Natural killer cell (primary cell): ENCODE measurements around the gene ZNF76. TPM values are rescaled to one million over a fixed set of nuclear protein-coding genes. Genes with fewer than 3 reads are reported as not detected.
A peak's percentile ranks its signal among the peaks of the same experiment; 100 is the strongest.

Experiments used
- ATAC-seq, 3 donors: fragments of 150-1000 bp in 2 of 3; fragments of 200-7000 bp in 1 of 3; cut with Tn5 transposase; 1 replicate in 1 of 3; 2 replicates in 2 of 3; pipeline ENCODE4 v1.10.0; 2021; ENCODE audit warnings: mild to moderate bottlenecking in 2 of 3, moderate library complexity in 2 of 3
- DNase-seq, 2 donors: peaks; one replicate each; pipeline versions ENCODE4 v3.0.0 to v3.0.0-alpha.2; 2013 to 2021; ENCODE audit warnings: mixed read lengths in 1 of 2
- H3K27ac ChIP-seq: one replicate; pipeline ENCODE4 v1.5.1; 2013; ENCODE audit warnings: mild to moderate bottlenecking, low read length
- H3K27me3 ChIP-seq: one replicate; pipeline ENCODE4 v1.6.1; 2013; ENCODE audit warnings: low read length; ENCODE audit not compliant: control insufficient read depth, insufficient read depth
- H3K36me3 ChIP-seq: one replicate; pipeline ENCODE4 v1.6.1; 2013; ENCODE audit warnings: low read length; ENCODE audit not compliant: control insufficient read depth, insufficient read depth
- H3K4me1 ChIP-seq: one replicate; pipeline ENCODE4 v1.6.1; 2013; ENCODE audit warnings: low read length; ENCODE audit not compliant: control insufficient read depth, insufficient read depth
- H3K4me3 ChIP-seq: one replicate; pipeline ENCODE4 v1.5.1; 2013; ENCODE audit warnings: low read length
- H3K9me3 ChIP-seq: one replicate; pipeline ENCODE4 v1.6.1; 2013; ENCODE audit warnings: low read length; ENCODE audit not compliant: control insufficient read depth, insufficient read depth
- H3K27ac Mint-ChIP-seq, 2 donors: one replicate each; pipeline ENCODE4 v1.8.0; 2022; ENCODE audit warnings: mild to moderate bottlenecking in 2 of 2, mixed read lengths in 2 of 2, moderate library complexity in 1 of 2
- H3K27me3 Mint-ChIP-seq, 2 donors: one replicate each; pipeline ENCODE4 v1.8.0; 2022; ENCODE audit warnings: low read depth in 2 of 2, mixed read lengths in 2 of 2
- H3K36me3 Mint-ChIP-seq: one replicate; pipeline ENCODE4 v1.8.0; 2022; ENCODE audit warnings: mixed read lengths
- H3K4me1 Mint-ChIP-seq, 2 donors: one replicate each; pipeline ENCODE4 v1.8.0; 2022; ENCODE audit warnings: mixed read lengths in 2 of 2
- H3K4me3 Mint-ChIP-seq: one replicate; pipeline ENCODE4 v1.8.0; 2022; ENCODE audit warnings: mild to moderate bottlenecking, moderate library complexity, mixed read lengths
- H3K9me3 Mint-ChIP-seq, 2 donors: one replicate each; pipeline ENCODE4 v1.8.0; 2022; ENCODE audit warnings: mixed read lengths in 2 of 2
- WGBS: methylation state at CpG from one replicate; pipeline ENCODE4 v1.1.7; 2013; ENCODE audit warnings: missing lambda C conversion rate; ENCODE audit not compliant: insufficient coverage; 5-methylcytosine and 5-hydroxymethylcytosine counted together
- intact Hi-C: fragments of 100-400 bp; cut with micrococcal nuclease; formaldehyde crosslinking; loops from one replicate; pipeline ENCODE4 v1.14.2; 2022
- total RNA-seq, 4 donors: library from RNA; stranded (reverse); fragments of 120-200 nt in 1 of 4; gene quantifications; one replicate each; pipeline versions ENCODE4 v1.2.3 to v1.2.4, GENCODE V29; 2013 to 2022
- TF ChIP-seq, protein P1 (sequence below): fragments of 200-600 bp; IDR thresholded peaks from one replicate; pipeline ENCODE4 v1.8.0; 2022; ENCODE audit warnings: antibody characterized with exemption

Gene ZNF76
- total RNA-seq, 3 donors from 2014 or later (not counting 1 experiment from before 2014, with no cell fraction given): 62.7 to 81.6 (median 64.6) TPM

DNA sequence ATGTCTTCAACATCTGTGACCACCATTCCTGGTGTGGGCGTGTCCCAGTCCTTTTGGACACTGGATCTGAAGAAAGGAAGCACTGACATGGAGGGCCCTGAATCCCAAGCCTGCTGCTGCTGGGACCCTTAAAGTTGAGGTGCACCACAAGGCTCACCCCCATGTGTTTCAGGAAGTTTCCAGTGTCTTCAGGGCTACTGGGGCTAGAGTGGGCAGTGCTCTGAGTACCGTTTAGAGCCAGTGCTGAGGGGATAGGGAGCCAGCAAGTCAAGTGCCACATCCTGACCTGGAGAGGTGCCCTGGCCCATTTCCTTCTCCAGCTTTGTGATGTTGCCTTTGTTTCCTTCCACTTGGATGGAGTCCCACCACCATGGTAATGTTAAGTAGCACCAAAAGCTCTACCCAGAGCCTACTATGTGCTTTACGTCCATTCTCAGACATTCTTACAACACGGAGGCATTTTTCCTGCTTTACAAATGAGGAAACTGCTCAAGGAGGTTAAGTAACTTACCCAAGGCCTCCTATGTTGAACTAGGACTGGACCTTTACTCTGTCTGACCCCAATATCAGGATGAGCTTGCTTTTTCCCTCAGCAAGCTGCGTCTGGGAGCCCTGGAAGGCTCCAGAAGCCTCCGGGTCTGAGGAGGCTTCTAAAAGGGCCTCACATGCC, 37.5 kb downstream of the ZNF76 start:
- intact Hi-C loops: loop anchor here (1.0 to 5.0 kb wide), 6 partner anchors 30 to 440 kb away; partner anchors contain the start of genes ARMC12, PPARD and RPL10A
- Mint-ChIP-seq H3K4me3 (peak overlapping the region; percentile 89), H3K36me3 (peaks cover 8% of the 10 kb centered on the region), H3K27ac (peak overlapping the region; percentile 97 to 98), H3K27me3 (no peaks in the 10 kb centered on the region), H3K9me3 (no peaks in the 10 kb centered on the region), H3K4me1 (peaks cover 28 to 43% of the 10 kb centered on the region in 2 donors)
- no peak overlapping the region for H3K4me3 ChIP-seq
- H3K9me3 ChIP-seq: no peaks in the 10 kb centered on the region
- H3K4me1 ChIP-seq: peaks cover 46% of the 10 kb centered on the region
- peak overlapping the region; percentile 97 for H3K27ac ChIP-seq
- ATAC-seq (no peak), DNase-seq (peak in 1 of 2 donors; percentile 11)
- TF ChIP-seq, protein P1, sequence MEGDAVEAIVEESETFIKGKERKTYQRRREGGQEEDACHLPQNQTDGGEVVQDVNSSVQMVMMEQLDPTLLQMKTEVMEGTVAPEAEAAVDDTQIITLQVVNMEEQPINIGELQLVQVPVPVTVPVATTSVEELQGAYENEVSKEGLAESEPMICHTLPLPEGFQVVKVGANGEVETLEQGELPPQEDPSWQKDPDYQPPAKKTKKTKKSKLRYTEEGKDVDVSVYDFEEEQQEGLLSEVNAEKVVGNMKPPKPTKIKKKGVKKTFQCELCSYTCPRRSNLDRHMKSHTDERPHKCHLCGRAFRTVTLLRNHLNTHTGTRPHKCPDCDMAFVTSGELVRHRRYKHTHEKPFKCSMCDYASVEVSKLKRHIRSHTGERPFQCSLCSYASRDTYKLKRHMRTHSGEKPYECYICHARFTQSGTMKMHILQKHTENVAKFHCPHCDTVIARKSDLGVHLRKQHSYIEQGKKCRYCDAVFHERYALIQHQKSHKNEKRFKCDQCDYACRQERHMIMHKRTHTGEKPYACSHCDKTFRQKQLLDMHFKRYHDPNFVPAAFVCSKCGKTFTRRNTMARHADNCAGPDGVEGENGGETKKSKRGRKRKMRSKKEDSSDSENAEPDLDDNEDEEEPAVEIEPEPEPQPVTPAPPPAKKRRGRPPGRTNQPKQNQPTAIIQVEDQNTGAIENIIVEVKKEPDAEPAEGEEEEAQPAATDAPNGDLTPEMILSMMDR: no peak
- WGBS: 54% methylated on average over 6 of the region's 6 CpGs
- peaks cover 26% of the 10 kb centered on the region for H3K36me3 ChIP-seq
- H3K27me3 ChIP-seq: no peaks in the 10 kb centered on the region

DNA sequence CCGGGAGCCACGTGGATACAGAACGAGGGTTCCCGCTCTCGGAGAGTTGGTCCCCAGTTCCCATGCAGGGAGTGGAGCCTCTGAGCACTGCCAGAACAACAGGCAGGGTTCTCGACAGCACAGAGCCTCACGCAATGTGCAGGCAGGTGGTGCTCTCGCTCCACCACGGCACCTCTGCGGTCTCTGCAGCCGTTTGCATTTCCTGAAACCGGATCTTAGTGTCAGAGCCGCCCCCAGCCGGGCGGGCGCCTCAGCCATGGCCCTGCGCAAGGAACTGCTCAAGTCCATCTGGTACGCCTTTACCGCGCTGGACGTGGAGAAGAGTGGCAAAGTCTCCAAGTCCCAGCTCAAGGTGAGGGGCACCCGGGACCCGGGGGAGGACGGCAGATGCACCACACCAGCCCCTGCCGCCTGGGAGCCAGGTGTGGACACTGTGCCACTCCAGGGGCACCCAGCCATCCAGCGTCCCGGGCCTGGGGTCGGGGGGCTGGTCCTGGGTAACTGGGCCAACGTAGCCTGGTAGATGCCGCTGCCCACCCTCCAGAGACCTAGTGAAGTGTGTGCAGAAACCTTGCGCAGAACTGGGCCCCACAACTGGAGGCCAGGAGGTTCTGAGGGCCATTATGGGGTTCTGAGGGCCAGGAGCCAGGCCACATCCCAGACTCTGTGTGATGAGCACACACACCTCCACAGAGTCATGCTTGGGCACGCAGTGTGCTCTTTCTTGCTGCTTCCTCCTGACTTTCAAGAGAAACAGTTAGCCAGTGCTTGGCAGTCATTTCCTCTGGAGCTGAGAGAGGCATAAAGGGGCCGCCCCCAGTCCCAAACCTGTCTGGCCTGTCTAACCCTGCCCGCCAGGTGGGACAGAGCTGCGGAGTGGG, 38.3 kb downstream of the ZNF76 start, which contains the start of gene DEF6:
Gene DEF6, plus strand, starts transcription at position 218 of the 881 bp plus-strand sequence. Its CDS starts 39 bp downstream, at position 257.
- Histone ChIP-seq H3K4me1 (peaks cover 54% of the 10 kb centered on the region), H3K27me3 (no peaks in the 10 kb centered on the region), H3K27ac (peak within 1 kb of the TSS; percentile 97), H3K9me3 (no peaks in the 10 kb centered on the region), H3K36me3 (peaks cover 20% of the 10 kb centered on the region), H3K4me3 (peak within 1 kb of the TSS; percentile 95)
- Mint-ChIP-seq H3K27me3 (no peaks in the 10 kb centered on the region), H3K9me3 (no peaks in the 10 kb centered on the region), H3K27ac (peak within 1 kb of the TSS; percentile 97 to 98), H3K4me3 (peak within 1 kb of the TSS; percentile 89), H3K36me3 (peaks cover 8% of the 10 kb centered on the region), H3K4me1 (peaks cover 35 to 51% of the 10 kb centered on the region in 2 donors)
- intact Hi-C loops: loop anchor here (1.0 to 5.0 kb wide), 7 partner anchors 15 to 439 kb away; partner anchors contain the start of genes ARMC12, PPARD and RPL10A
- DNase-seq (peak; percentile 85 to 95), ATAC-seq (peak; percentile 85 to 92 (median 91))
- under 1% methylated on average over 34 of the region's 35 CpGs for WGBS
- TF ChIP-seq, protein P1: peak; percentile 87

DNA sequence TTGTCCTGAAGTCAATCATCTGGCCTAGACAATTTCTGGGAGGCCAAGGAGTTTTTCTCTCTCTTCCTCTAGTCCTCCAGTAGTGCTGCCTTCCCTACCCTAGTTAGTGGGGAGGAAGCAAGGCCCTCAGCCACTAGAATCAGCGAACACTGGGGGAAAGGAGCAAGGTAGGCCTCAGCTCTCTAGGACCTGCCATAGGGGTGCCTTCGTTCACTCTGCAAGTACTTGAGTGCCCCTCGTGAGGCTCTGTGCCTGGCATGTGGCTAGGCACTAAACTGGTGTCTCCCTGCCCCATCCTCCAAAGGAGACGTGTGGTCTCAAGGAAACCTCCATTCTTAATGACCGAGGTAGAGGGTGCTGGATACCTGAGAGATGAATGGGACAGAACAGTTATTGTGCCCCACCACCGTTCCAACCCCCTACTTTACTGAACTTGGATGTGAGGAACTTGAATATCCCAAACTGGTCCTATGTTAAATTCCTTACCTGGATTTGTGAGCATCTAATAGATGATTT, 39.1 kb downstream of the ZNF76 start:
- Mint-ChIP-seq H3K9me3 (no peaks in the 10 kb centered on the region), H3K4me1 (peaks cover 43 to 59% of the 10 kb centered on the region in 2 donors), H3K27me3 (no peaks in the 10 kb centered on the region), H3K4me3 (peak overlapping the region; percentile 89), H3K36me3 (peaks cover 8% of the 10 kb centered on the region), H3K27ac (peak overlapping the region; percentile 97 to 98)
- intact Hi-C loops: loop anchor here (2.0 to 5.0 kb wide), 3 partner anchors 14 to 439 kb away; partner anchors contain the start of genes ARMC12 and PPARD
- peak in 1 of 2 donors; percentile 48 for DNase-seq
- Histone ChIP-seq H3K4me1 (peaks cover 62% of the 10 kb centered on the region), H3K9me3 (no peaks in the 10 kb centered on the region), H3K36me3 (peaks cover 13% of the 10 kb centered on the region), H3K4me3 (peak overlapping the region; percentile 95), H3K27ac (peak overlapping the region; percentile 97), H3K27me3 (no peaks in the 10 kb centered on the region)
- TF ChIP-seq, protein P1: no peak
- WGBS: 0% methylated on average over 4 of the region's 6 CpGs
- no peak for ATAC-seq
